OCI-LY7 (cell line): ENCODE results near the gene BANF2. TPM values are rescaled to one million over a fixed set of nuclear protein-coding genes. Genes with fewer than 3 reads are reported as not detected.

Source experiments
- BruUV-seq: library from RNA; stranded (reverse); fragments of 400-500 nt; replicated peaks from 2 replicates; lab custom pipeline; 2021; lab: Mats Ljungman, UMichigan
- CTCF ChIA-PET: fragments of 300-600 bp; sonication (Branson Sonifier 250); formaldehyde crosslinking; loops from one replicate; lab custom pipeline; 2022; ENCODE audit warnings: antibody characterized with exemption; ENCODE audit not compliant: unreplicated experiment; lab: Charles Lee
- POLR2A ChIA-PET: fragments of 300-600 bp; sonication (Branson Sonifier 250); formaldehyde crosslinking; loops from one replicate; lab custom pipeline; 2022; ENCODE audit warnings: antibody characterized with exemption; lab: Charles Lee
- DNase-seq: peaks from one replicate; pipeline ENCODE4 v3.0.0-alpha.2; 2015; ENCODE audit warnings: low spot score
- H2AFZ ChIP-seq: fragments of 200-600 bp; sonication (generic), shearing (Covaris generic); 2 replicates; pipeline ENCODE4 v1.6.1; 2014; ENCODE audit warnings: mild to moderate bottlenecking, antibody characterized with exemption, low read length, moderate library complexity
- H3K27ac ChIP-seq: fragments of 200-600 bp; sonication (generic); 2 replicates; pipeline ENCODE4 v1.5.1; 2014; ENCODE audit warnings: mixed run types, low read depth, mild to moderate bottlenecking, moderate library complexity, low read length, inconsistent platforms; ENCODE audit not compliant: poor library complexity, severe bottlenecking
- H3K36me3 ChIP-seq: fragments of 200-600 bp; sonication (generic); 2 replicates; pipeline ENCODE4 v1.6.1; 2014; ENCODE audit warnings: mild to moderate bottlenecking, antibody characterized with exemption, low read length, moderate library complexity, mixed read lengths; ENCODE audit not compliant: insufficient read depth
- H3K4me1 ChIP-seq: fragments of 200-600 bp; sonication (generic); 2 replicates; pipeline ENCODE4 v1.5.1; 2014; ENCODE audit warnings: mild to moderate bottlenecking, low read length; ENCODE audit not compliant: insufficient read depth, poor library complexity, severe bottlenecking
- H3K4me2 ChIP-seq: fragments of 200-600 bp; sonication (generic); 2 replicates; pipeline ENCODE4 v1.6.1; 2014; ENCODE audit warnings: mild to moderate bottlenecking, low read length
- H3K4me3 ChIP-seq: fragments of 200-600 bp; sonication (generic); 2 replicates; pipeline ENCODE4 v1.5.1; 2014; ENCODE audit warnings: mild to moderate bottlenecking, low read depth, low read length; ENCODE audit not compliant: poor library complexity, severe bottlenecking
- H3K79me2 ChIP-seq: fragments of 200-600 bp; sonication (generic); 2 replicates; pipeline ENCODE4 v1.6.1; 2016; ENCODE audit warnings: low read depth, mild to moderate bottlenecking, low read length, moderate library complexity, mixed read lengths; ENCODE audit not compliant: insufficient read depth
- H3K9me2 ChIP-seq: fragments of 200-600 bp; sonication (generic); 2 replicates; pipeline ENCODE4 v1.6.1; 2016; ENCODE audit warnings: mild to moderate bottlenecking, low read length, mixed read lengths; ENCODE audit not compliant: insufficient read depth
- H3K9me3 ChIP-seq: fragments of 200-600 bp; sonication (generic); 2 replicates; pipeline ENCODE4 v1.6.1; 2014; ENCODE audit warnings: mild to moderate bottlenecking, mixed run types, low read length, mixed read lengths
- H4K20me1 ChIP-seq: fragments of 200-600 bp; sonication (generic); 2 replicates; pipeline ENCODE4 v1.6.1; 2014; ENCODE audit warnings: mild to moderate bottlenecking, antibody characterized with exemption, low read length, moderate library complexity, mixed read lengths; ENCODE audit not compliant: insufficient read depth
- CTCF ChIP-seq: fragments of 200-600 bp; sonication (generic); conservative IDR thresholded peaks from 2 replicates; pipeline ENCODE4 v1.5.1; 2014; ENCODE audit warnings: mild to moderate bottlenecking, antibody characterized with exemption, low read length, moderate library complexity, mixed read lengths
- EZH2phosphoT487 ChIP-seq: fragments of 200-600 bp; sonication (generic); IDR thresholded peaks from 2 replicates; pipeline ENCODE4 v1.6.1; 2018; ENCODE audit warnings: low read depth, borderline replicate concordance, mild to moderate bottlenecking, mixed run types, antibody characterized with exemption, low read length, moderate library complexity, mixed read lengths
- intact Hi-C: fragments of 100-400 bp; cut with micrococcal nuclease; formaldehyde crosslinking; loops from one replicate; pipeline ENCODE4 v1.10.0; 2022; ENCODE audit not compliant: unreplicated experiment
- total RNA-seq, 2 experiments: library from RNA; depleted of rRNA in 1 of 2; stranded (reverse); fragments of >200 nt in 1 of 2; shearing (Covaris generic) in 1 of 2; gene quantifications; 2 replicates each; pipeline ENCODE4 v1.2.3, GENCODE V29; 2014 to 2022

Gene BANF2
- total RNA-seq, 2 experiments from 2014 or later, result not detected

GRCh38 chr20:17752459-17752858, 52.7 kb downstream of the BANF2 start:
- DNase-seq, result no peak
- Histone ChIP-seq H4K20me1 (no peaks in the 10 kb centered on the region), H3K4me1 (no peaks in the 10 kb centered on the region), H3K9me2 (no peaks in the 10 kb centered on the region), H3K27ac (no peak overlapping the region), H3K9me3 (no peaks in the 10 kb centered on the region), H3K4me3 (no peak overlapping the region), H3K4me2 (no peak overlapping the region), H3K36me3 (no peaks in the 10 kb centered on the region), H2AFZ (no peak overlapping the region), H3K79me2 (no peaks in the 10 kb centered on the region)
- no TSS peak for BruUV-seq
- ChIA-PET CTCF (interaction anchor here (0.6 kb wide), 1 partner anchor 67 kb away, joined by 4 read pairs; no protein-coding TSS in a partner anchor), POLR2A (interaction anchor here (0.7 kb wide), 2 partner anchors 16 to 30 kb away, joined by 4 read pairs; no protein-coding TSS in a partner anchor)
- no peak for TF ChIP-seq EZH2phosphoT487
- TF ChIP-seq CTCF, result no peak
- intact Hi-C loops, result no loop called here

GRCh38 chr20:17753516-17753915, 53.8 kb downstream of the BANF2 start:
- BruUV-seq, result no TSS peak
- Histone ChIP-seq H3K27ac (no peak overlapping the region), H4K20me1 (no peaks in the 10 kb centered on the region), H3K4me3 (no peak overlapping the region), H3K79me2 (no peaks in the 10 kb centered on the region), H2AFZ (no peak overlapping the region), H3K36me3 (no peaks in the 10 kb centered on the region), H3K9me2 (no peaks in the 10 kb centered on the region), H3K4me1 (no peaks in the 10 kb centered on the region), H3K9me3 (no peaks in the 10 kb centered on the region), H3K4me2 (no peak overlapping the region)
- DNase-seq, result no peak
- POLR2A ChIA-PET, result no interaction called here
- intact Hi-C loops, result no loop called here
- CTCF ChIA-PET, result no interaction called here
- TF ChIP-seq CTCF, result no peak

DNA sequence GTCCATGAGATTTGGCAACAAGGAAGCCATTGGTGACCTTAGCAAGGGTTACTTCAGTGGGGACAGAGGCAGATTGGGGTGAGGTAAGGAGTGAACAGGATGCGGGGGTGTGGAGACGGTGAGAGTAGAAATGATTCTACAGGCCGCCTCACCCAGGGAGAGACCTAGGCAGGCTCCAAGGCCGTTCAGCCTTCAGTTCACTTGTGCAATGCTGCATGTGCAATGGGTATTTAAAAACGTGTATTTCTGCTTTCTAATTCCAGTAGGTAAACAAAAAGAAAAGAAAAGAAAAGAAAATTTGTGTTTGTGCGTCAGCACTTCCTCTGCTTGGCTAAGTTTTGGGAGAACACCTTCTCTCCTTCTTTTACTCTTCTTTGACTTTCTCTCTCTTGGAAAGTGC, 56.8 kb downstream of the BANF2 start:
- no TSS peak for BruUV-seq
- Histone ChIP-seq H3K27ac (no peak overlapping the region), H3K9me2 (no peaks in the 10 kb centered on the region), H3K36me3 (no peaks in the 10 kb centered on the region), H3K4me2 (no peak overlapping the region), H3K4me1 (no peaks in the 10 kb centered on the region), H4K20me1 (no peaks in the 10 kb centered on the region), H3K4me3 (no peak overlapping the region), H2AFZ (no peak overlapping the region), H3K79me2 (no peaks in the 10 kb centered on the region), H3K9me3 (no peaks in the 10 kb centered on the region)
- DNase-seq, result no peak
- intact Hi-C loops, result no loop called here
- POLR2A ChIA-PET, result interaction anchor here (0.6 kb wide), 1 partner anchor 10 kb away, joined by 3 read pairs; no protein-coding TSS in a partner anchor
- TF ChIP-seq CTCF (no peak), EZH2phosphoT487 (no peak)
- CTCF ChIA-PET, result no interaction called here
